ENCODE measurements around the gene HDAC9.

GRCh38 chr7:18529239-18529638, 33.7 kb downstream of the HDAC9 start:
- TF ChIP-seq CTCF (conservative IDR thresholded peaks at IDR 0.05): no peak
- TF ChIP-seq ZFX (IDR thresholded peaks at IDR 0.05): no peak
